ENCODE data around the gene STMND1.

Gene STMND1

GRCh38 chr6:17099401-17100059 is 2.3 kb upstream of the STMND1 start:
- no peak for DNase-seq

DNA sequence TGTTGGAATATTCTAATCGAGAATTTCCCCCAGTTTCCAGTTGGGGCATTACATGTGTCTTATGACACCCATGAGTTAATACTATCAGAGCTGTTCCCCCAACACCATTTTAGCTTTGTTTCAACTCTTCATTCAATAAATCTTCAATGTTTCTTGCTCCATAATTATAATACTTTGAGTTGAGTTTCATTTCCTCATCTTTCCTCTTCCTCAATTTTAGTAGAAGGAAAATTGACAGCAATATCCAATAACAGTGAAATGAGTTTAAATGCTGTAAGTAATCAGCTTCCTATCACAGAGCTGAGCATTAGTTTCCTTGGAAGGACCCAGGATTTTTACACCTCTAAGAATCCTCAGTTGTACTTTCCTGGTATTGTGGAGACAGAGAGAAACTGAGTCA is 1.0 kb upstream of the STMND1 start:
- no peak for DNase-seq

- DNase-seq: no peak
Observed at GRCh38 chr6:17102258-17102870, 514 bp downstream of the STMND1 start.

GRCh38 chr6:17103715-17104114 is 1.9 kb downstream of the STMND1 start:
- DNase-seq: no peak

DNA sequence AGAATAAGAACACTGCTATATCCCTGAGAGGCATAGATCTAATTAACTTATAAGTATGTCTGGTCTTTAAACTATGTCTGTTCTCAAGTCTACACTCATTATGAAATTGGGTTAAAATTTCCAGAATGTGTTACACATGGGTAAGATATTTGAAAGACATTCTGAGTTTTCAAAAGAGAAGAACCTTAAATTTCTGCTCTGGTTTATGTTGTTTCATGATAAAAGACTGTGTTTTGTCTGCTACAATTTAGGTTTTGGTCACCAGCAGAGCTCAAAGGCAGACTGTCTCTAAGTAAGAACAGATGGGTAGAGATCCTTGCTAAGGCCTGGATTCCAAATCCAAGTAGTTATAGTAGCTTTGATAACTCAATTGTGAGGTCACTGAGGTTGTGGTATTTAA is 6.0 kb downstream of the STMND1 start:
- DNase-seq: no peak

- DNase-seq: no peak
Observed at GRCh38 chr6:17115251-17116116, 13.6 kb downstream of the STMND1 start.

- DNase-seq: no peak
Observed at GRCh38 chr6:17116117-17116440, 14.2 kb downstream of the STMND1 start.

DNA sequence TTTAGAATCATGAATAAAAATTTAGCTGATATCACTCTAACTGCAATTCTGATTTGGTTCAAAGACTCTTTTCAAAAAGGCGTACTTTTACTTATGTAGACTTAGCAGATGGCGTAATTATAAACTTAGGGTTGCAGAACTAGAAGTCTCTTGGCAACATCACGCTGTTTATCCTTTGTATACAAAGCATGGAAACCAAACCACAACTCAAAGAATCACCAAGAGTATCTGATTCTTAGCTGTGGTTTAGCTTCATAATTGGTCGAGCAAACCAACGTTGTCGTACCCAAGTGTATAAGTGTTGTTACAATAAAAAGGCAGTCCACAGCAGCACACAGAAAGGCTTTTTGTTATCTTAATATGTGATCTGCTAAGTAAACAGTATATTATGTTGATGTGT is 18.2 kb downstream of the STMND1 start:
- DNase-seq: no peak

DNA sequence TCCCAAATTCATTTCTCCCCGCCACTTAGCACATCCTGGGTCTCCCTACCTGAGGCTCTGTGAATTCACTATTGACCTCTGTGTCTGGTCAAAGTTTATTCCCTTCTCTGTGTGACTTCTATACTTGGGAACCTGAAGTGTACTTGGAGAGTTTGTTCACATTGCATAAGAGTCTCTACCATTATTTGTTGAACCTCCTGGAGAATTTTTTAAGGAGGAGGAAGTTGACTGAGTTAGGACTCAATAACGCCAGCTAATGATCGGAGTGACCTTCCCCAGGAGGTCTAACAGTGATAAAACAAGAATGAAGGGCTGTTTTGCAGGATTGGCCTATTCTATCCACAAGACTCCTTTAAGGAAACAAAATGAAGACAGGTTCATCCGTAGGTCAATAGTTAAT is 23.6 kb downstream of the STMND1 start:
- DNase-seq: no peak

GRCh38 chr6:17130786-17131185 is 28.9 kb downstream of the STMND1 start:
- DNase-seq: no peak

- no peak for DNase-seq
Observed at GRCh38 chr6:17132967-17133366, 31.1 kb downstream of the STMND1 start.

DNA sequence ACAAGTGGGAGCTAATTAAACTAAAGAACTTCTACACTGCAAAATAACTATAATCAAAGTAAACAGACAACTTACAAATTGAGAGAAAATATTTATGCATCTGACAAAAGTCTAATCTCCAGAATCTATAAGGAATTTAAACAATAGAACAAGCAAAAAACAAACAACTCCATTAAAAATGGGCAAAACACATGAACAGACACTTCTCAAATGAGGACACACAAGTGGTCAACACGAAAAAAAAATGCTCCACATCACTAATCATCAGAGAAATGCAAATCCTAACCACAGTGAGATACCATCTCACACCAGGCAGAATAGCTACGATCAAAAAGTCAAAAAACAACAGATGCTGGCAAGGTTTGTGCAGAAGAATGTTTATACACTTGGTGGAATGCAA is 36.2 kb downstream of the STMND1 start:
- DNase-seq: no peak

GRCh38 chr6:17144016-17144415 is 42.2 kb downstream of the STMND1 start:
- no peak for DNase-seq

DNA sequence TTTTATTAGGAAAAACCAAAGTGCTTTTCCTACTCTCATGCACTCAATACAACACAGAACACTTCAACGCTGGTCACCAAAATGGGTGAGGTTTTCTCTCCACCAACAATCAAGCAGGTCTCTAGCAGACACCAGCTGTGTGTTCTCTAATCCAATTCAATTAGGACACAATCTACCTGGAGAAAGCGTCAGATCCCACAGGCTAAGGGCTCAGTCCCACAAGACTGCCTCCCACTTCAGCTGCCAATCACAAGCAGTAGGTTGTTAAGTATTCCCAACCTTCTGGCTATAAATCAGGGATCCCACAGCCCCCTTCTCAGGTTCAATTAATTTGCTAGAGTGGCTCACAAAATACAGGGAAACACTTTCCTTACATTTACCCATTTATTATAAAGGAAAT is 47.7 kb downstream of the STMND1 start:
- no peak for DNase-seq

GRCh38 chr6:17150096-17150495 is 48.2 kb downstream of the STMND1 start:
- DNase-seq: no peak

- DNase-seq: no peak
Observed at GRCh38 chr6:17151888-17152287, 50.0 kb downstream of the STMND1 start.

DNA sequence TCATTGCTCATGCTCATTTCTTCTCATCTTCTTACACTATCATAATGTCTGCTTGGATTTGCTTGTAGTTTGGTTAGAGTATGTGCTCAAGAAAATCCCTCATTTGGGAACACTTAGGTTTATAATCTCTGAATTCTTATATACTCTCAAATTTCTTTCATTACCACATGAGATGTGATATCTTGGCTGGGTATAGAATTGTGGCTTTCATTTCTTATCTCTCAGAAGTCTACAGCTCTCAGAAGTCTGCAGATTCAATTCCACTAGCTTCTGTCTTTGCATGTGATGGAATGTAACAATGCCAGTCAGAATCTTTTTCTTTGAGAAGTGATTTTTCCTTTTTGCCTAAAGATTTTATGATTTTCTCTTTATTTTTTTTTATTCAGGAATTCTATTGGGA is 50.9 kb downstream of the STMND1 start:
- DNase-seq: no peak

DNA sequence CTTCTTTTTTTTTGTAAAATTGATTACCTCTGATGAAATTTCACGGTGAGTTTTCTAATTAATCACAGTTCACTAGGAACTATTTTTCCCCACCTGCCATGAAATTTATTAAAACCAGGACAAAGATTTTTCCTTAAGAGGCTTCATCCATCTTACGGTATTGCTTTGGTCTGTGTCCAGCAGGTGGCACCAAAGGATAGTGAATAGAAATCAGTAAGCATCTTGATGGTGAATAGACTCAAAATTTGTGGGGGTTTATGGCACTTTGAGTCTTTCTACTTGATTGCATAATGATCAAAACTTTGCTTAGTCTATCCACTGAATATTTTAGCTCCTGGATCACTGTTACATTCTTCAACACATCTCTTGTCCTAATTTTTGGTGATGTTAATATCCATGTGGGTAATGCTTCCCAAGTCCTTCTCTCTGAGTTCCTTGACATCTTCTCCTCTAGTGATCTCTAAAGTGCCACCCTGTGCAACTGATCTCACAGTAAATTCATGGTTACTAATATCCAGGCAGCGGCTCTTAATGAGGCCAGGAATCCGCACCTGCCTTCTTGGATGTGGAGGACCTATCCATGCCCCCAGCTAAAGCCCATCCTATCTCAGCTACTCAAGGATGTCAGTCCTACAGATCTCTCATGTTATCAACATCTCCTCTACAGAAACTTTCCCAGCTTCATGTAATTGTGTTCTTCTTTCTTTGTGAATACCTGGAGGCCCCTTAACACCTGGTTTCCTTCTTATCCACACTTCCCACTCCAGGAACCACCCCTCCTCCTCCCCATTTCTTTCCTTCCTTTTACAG is 54.5 kb downstream of the STMND1 start:
- DNase-seq: no peak

DNA sequence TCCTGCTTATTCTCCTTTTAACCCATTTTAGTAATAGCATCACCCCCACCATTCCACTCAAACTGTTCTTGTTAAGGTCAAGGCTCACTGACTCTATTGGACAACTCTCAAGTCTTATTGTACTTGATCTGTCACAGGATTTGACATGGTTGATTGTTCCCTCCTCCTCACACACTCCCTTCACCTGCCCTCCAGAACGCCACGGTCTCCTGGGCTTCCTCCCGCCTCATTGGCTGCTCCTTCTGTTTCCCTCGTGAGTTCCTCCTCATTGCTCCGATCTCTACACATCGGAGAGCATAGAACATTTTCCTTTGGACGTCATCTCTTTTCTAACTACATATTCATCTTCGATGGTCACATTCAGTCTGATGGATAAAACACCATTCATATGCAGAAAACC is 55.1 kb downstream of the STMND1 start:
- no peak for DNase-seq

- no peak for DNase-seq
Observed at GRCh38 chr6:17157617-17158016, 55.8 kb downstream of the STMND1 start.

GRCh38 chr6:17159240-17159639 is 57.4 kb downstream of the STMND1 start:
- no peak for DNase-seq

DNA sequence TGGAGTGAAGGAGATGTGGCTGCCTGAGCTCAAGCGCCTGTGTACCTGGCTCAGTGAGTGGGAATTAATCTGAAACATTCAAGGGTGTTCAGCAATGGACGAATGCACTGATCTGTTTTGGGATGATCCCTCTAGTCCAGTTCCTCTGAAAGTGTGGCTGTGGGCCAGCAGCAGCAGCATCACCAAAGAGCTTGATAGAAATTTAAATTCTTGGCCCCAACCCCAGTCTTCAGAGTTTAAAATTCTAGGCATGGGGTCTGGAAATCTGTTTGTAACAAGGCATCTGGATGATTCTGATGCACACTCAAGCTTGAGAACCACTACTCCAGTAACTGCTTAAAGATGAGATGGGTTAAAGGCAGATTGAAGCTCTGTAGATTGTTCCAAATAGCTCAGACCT is 59.2 kb downstream of the STMND1 start:
- DNase-seq: no peak

DNA sequence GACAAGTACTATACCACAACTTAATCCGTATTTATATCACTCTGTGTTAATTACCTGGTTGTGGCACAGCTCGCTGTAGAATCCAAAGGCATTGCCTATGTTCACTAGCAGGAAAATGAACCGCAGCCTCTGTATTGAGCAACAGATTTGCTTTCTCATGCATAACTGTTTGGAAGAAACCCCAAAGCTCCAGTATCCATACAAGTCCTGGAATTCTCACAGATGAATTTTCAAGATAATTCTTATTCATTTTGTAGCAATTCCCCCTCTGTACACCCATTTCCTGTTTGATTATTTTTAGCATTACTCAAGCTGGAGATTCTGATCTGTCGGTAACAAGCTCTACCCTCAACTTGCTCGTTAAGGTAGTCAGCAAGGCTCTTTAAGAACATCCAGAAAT is 63.5 kb downstream of the STMND1 start:
- no peak for DNase-seq

Measured in DMS153 (cell line).